Erythroblast (primary cell): ENCODE measurements around the gene FLYWCH2.

Experiments used
- GATA1 ChIP-seq: IDR thresholded peaks from 2 replicates; pipeline ENCODE4 v1.6.1; 2011; ENCODE audit warnings: low read depth, mild to moderate bottlenecking, control low read depth, low read length, moderate library complexity
- POLR2A ChIP-seq: IDR thresholded peaks from 2 replicates; pipeline ENCODE4 v1.6.1; 2011; ENCODE audit warnings: mild to moderate bottlenecking, low read length

DNA sequence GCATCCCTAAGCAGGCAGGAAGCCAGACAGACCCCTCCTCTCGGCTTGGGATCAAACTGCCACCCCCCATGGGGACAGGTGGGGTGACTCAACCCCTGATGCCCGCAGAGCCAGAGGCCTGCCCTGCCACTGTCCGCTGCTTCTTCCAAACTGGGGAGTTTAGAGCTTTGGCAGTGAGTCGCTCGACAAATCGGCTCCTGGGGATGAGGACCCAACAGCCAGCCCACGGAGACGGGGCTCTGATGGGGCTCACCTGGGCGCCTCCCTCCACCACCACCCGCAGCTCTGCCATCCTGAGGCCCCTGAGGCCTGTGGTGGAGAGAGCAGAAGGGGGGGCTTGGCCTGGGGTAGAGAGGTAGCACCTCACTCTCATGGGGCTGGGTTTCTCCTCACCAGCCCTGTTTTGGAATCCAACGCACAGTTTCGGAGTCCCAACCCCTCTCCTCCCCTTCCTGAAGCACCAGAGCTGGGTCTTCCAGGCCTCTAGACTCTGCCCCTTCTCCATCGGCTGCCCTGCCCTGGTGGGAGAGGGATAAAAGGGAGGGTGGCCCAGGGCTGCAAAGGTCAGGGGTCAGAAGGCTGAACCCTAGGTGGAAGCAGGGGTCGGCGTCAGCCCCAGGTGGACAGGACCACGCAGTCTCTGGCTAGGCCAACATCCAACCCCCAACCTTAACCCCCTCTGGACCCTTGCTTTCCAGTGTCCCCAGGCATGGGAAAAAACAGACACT, 30.8 kb upstream of the FLYWCH2 start:
- TF ChIP-seq POLR2A (no peak), GATA1 (no peak)
